HEK293 (cell line): ENCODE measurements around the gene ADGRL1.
"Not testable (repeated sequence)": the region's sequence is repeated elsewhere in the genome, so short reads cannot be mapped to it uniquely, and the experiment has no call there.

Experiments used
- CTCF ChIA-PET: fragments of 350-600 bp; formaldehyde crosslinking; extraction: SDS; loops from one replicate; lab custom pipeline; 2021; ENCODE audit warnings: antibody characterized with exemption; lab: Yijun Ruan, JAX
- POLR2A ChIA-PET: fragments of 300-600 bp; formaldehyde crosslinking; extraction: SDS; loops from one replicate; lab custom pipeline; 2020; ENCODE audit warnings: antibody characterized with exemption, inconsistent platforms; lab: Yijun Ruan, JAX
- H3K27ac ChIP-seq: fragments of 200-500 bp; sonication (Bioruptor generic); 2 replicates; pipeline ENCODE4 v1.5.1; 2014; ENCODE audit warnings: low read depth, low read length, control low read depth, inconsistent platforms; ENCODE audit errors: extremely low read depth
- H3K36me3 ChIP-seq, 2 experiments: fragments of 200-500 bp in 1 of 2; sonication (Bioruptor generic) in 1 of 2; 1 replicate in 1 of 2; 2 replicates in 1 of 2; pipeline ENCODE4 v1.5.1; 2014 to 2017; ENCODE audit warnings: inconsistent platforms in 2 of 2, low read length in 2 of 2; ENCODE audit not compliant: control insufficient read depth in 2 of 2, insufficient read depth in 1 of 2
- H3K4me1 ChIP-seq: fragments of 200-500 bp; sonication (Bioruptor generic); 2 replicates; pipeline ENCODE4 v1.5.1; 2014; ENCODE audit warnings: mild to moderate bottlenecking, low read length, inconsistent platforms; ENCODE audit not compliant: control insufficient read depth, insufficient read depth
- H3K4me3 ChIP-seq: 2 replicates; pipeline ENCODE4 v1.5.1; 2011; ENCODE audit warnings: low read depth, mild to moderate bottlenecking, control low read depth, low read length, moderate library complexity
- H3K9me3 ChIP-seq: fragments of 200-500 bp; sonication (Bioruptor generic); 2 replicates; pipeline ENCODE4 v1.5.1; 2014; ENCODE audit warnings: low read depth, low read length, inconsistent platforms; ENCODE audit not compliant: control insufficient read depth, insufficient read depth
- EGR2 ChIP-seq: fragments of 450-650 bp; formaldehyde crosslinking; IDR thresholded peaks from 2 replicates; pipeline ENCODE4 v1.5.1; 2016; ENCODE audit warnings: low read depth, missing biosample characterization, missing genetic modification characterization
- GLIS1 ChIP-seq: fragments of 450-650 bp; formaldehyde crosslinking; IDR thresholded peaks from 2 replicates; pipeline ENCODE4 v1.5.1; 2016; ENCODE audit warnings: missing biosample characterization, missing genetic modification characterization
- GLIS2 ChIP-seq: fragments of 450-650 bp; formaldehyde crosslinking; IDR thresholded peaks from 2 replicates; pipeline ENCODE4 v1.5.1; 2016; ENCODE audit warnings: missing biosample characterization, missing genetic modification characterization
- IKZF3 ChIP-seq: fragments of 450-650 bp; IDR thresholded peaks from 2 replicates; pipeline ENCODE4 v1.5.0; 2018; ENCODE audit warnings: missing biosample characterization, mild to moderate bottlenecking, missing genetic modification characterization, moderate library complexity
- SP2 ChIP-seq: fragments of 450-650 bp; formaldehyde crosslinking; IDR thresholded peaks from 2 replicates; pipeline ENCODE4 v1.5.1; 2016; ENCODE audit warnings: missing biosample characterization, missing genetic modification characterization
- SP7 ChIP-seq: fragments of 450-650 bp; formaldehyde crosslinking; IDR thresholded peaks from 2 replicates; pipeline ENCODE4 v1.5.1; 2016; ENCODE audit warnings: missing biosample characterization, missing genetic modification characterization
- ZBTB17 ChIP-seq: fragments of 450-650 bp; formaldehyde crosslinking; IDR thresholded peaks from 2 replicates; pipeline ENCODE4 v1.5.1; 2016; ENCODE audit warnings: missing biosample characterization, missing genetic modification characterization
- ZNF121 ChIP-seq: fragments of 450-650 bp; formaldehyde crosslinking; IDR thresholded peaks from 2 replicates; pipeline ENCODE4 v1.5.1; 2016; ENCODE audit warnings: missing biosample characterization, missing genetic modification characterization
- ZNF133 ChIP-seq: fragments of 450-650 bp; formaldehyde crosslinking; IDR thresholded peaks from 2 replicates; pipeline ENCODE4 v1.5.1; 2016; ENCODE audit warnings: missing biosample characterization, missing genetic modification characterization
- ZNF146 ChIP-seq: fragments of 450-650 bp; formaldehyde crosslinking; IDR thresholded peaks from 2 replicates; pipeline ENCODE4 v1.5.1; 2016; ENCODE audit warnings: missing biosample characterization, missing genetic modification characterization
- ZNF157 ChIP-seq: fragments of 450-650 bp; formaldehyde crosslinking; IDR thresholded peaks from 2 replicates; pipeline ENCODE4 v1.5.1; 2016; ENCODE audit warnings: missing biosample characterization, missing genetic modification characterization
- ZNF341 ChIP-seq: fragments of 450-650 bp; formaldehyde crosslinking; IDR thresholded peaks from 2 replicates; pipeline ENCODE4; 2016; ENCODE audit warnings: low read depth, missing biosample characterization, missing genetic modification characterization
- ZNF366 ChIP-seq: fragments of 450-650 bp; formaldehyde crosslinking; conservative IDR thresholded peaks from 2 replicates; pipeline ENCODE4 v1.5.1; 2016; ENCODE audit warnings: missing biosample characterization, missing genetic modification characterization
- ZNF423 ChIP-seq: fragments of 450-650 bp; formaldehyde crosslinking; IDR thresholded peaks from 2 replicates; pipeline ENCODE4 v1.5.1; 2016; ENCODE audit warnings: missing biosample characterization, missing genetic modification characterization
- ZNF596 ChIP-seq: fragments of 450-650 bp; IDR thresholded peaks from 2 replicates; pipeline ENCODE4 v1.5.0; 2018; ENCODE audit warnings: missing biosample characterization, mild to moderate bottlenecking, missing genetic modification characterization, moderate library complexity
- TF ChIP-seq, protein P1 (sequence below): fragments of 450-650 bp; formaldehyde crosslinking; IDR thresholded peaks from 2 replicates; pipeline ENCODE4 v1.5.1; 2017; ENCODE audit warnings: missing biosample characterization, missing genetic modification characterization
- TF ChIP-seq, protein P2 (sequence below): fragments of 450-650 bp; formaldehyde crosslinking; IDR thresholded peaks from 2 replicates; pipeline ENCODE4 v1.5.1; 2016; ENCODE audit warnings: missing biosample characterization, missing genetic modification characterization

ADGRL1 gene

GRCh38 chr19:14252136-14252535 is 46.2 kb upstream of the ADGRL1 start:
- CTCF ChIA-PET, H3K9me3 ChIP-seq, H3K27ac ChIP-seq: not testable (repeated sequence)

DNA sequence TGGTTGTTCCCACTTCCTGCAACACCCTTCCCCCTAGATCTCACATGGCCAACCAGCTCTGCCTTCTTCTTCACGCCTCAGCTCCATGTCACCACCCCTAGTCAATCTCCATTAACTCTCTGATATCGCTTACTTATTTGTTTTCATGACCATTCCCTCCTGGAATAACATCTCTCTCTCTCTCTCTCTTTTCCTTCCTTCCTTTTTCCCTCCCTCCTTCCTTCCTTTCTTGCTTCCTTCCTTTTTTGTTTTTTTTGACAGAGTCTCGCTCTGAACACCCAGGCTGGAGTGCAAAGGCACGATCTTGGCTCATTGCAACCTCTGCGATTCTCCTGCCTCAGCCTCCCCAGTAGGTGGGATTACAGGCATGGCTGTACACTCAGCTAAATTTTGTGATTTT is 44.9 kb upstream of the ADGRL1 start:
- TF ChIP-seq ZNF423 (no peak), ZNF366 (tag by site-specific recombination) (peak; percentile 95), ZNF596 (tag by site-specific recombination) (0 out of 2 replicates have a peak, but pooled peaks have one; percentile 16), ZBTB17 (tag by site-specific recombination) (peak; percentile 47; the same call in 1 of the 2 replicates), ZNF157 (tag by site-specific recombination) (no peak), ZNF133 (tag by site-specific recombination) (no peak)
- no peaks in the 10 kb centered on the region for H3K9me3 ChIP-seq
- no peaks in the 10 kb centered on the region for H3K4me1 ChIP-seq
- POLR2A ChIA-PET = interaction anchor here (0.6 kb wide), 1 partner anchor 9 kb away, joined by 5 read pairs; no protein-coding TSS in a partner anchor
- no peak overlapping the region for H3K27ac ChIP-seq
- CTCF ChIA-PET = interaction anchor here (0.8 kb wide), 1 partner anchor 187 kb away, joined by 4 read pairs; no protein-coding TSS in a partner anchor
- no peaks in the 10 kb centered on the region for H3K36me3 ChIP-seq
- H3K4me3 ChIP-seq = no peak overlapping the region

More at GRCh38 chr19:14252136-14252535, 46.2 kb upstream of the ADGRL1 start:
- H3K4me3 ChIP-seq, H3K4me1 ChIP-seq, H3K36me3 ChIP-seq, POLR2A ChIA-PET: not testable (repeated sequence)
- peak; percentile 85 for TF ChIP-seq ZNF146 (tag by site-specific recombination)

- H3K9me3 ChIP-seq, H3K4me3 ChIP-seq, H3K36me3 ChIP-seq, POLR2A ChIA-PET, H3K27ac ChIP-seq, H3K4me1 ChIP-seq: not testable (repeated sequence)
- CTCF ChIA-PET = interaction anchor here (0.8 kb wide), 1 partner anchor 188 kb away, joined by 4 read pairs; no protein-coding TSS in a partner anchor
- peak; percentile 56; the same call in 1 of the 2 replicates for TF ChIP-seq ZNF121 (tag by site-specific recombination)
Measured at GRCh38 chr19:14250315-14250714, 44.3 kb upstream of the ADGRL1 start.

DNA sequence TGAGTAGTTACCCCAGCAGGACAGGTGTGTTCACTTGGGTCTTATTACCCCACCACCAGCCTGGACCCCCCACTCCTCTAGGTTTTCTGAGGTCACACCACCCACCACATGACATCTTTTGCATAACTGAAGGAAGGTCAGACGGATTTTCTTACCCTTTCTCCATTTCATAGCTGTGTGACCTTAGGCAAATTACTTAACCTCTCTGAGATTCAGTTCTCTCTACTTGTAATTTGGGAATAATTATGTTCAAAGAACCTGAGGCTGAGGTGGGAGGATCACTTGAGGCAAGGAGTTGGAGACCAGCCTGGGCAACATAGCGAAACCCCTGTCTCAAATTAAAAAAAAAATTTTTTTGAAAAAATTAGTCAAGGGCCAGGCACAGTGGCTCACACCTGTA is 43.9 kb upstream of the ADGRL1 start:
- CTCF ChIA-PET, H3K9me3 ChIP-seq, H3K36me3 ChIP-seq, H3K4me3 ChIP-seq, H3K27ac ChIP-seq, POLR2A ChIA-PET, H3K4me1 ChIP-seq: not testable (repeated sequence)

- TF ChIP-seq IKZF3 (tag by site-specific recombination) (0 out of 2 replicates have a peak, but pooled peaks have one; percentile 30), GLIS1 (tag by site-specific recombination) (0 out of 2 replicates have a peak, but pooled peaks have one; percentile 5), EGR2 (tag by site-specific recombination) (peak; percentile 34; the same call in 1 of the 2 replicates), ZNF366 (tag by site-specific recombination) (peak; percentile 34; the same call in 1 of the 2 replicates), SP7 (tag by site-specific recombination) (peak; percentile 64), ZNF341 (tag by site-specific recombination) (peak; percentile 66), GLIS2 (tag by site-specific recombination) (0 out of 2 replicates have a peak, but pooled peaks have one; percentile 4), SP2 (tag by site-specific recombination) (peak; percentile 48)
- TF ChIP-seq, protein P1, sequence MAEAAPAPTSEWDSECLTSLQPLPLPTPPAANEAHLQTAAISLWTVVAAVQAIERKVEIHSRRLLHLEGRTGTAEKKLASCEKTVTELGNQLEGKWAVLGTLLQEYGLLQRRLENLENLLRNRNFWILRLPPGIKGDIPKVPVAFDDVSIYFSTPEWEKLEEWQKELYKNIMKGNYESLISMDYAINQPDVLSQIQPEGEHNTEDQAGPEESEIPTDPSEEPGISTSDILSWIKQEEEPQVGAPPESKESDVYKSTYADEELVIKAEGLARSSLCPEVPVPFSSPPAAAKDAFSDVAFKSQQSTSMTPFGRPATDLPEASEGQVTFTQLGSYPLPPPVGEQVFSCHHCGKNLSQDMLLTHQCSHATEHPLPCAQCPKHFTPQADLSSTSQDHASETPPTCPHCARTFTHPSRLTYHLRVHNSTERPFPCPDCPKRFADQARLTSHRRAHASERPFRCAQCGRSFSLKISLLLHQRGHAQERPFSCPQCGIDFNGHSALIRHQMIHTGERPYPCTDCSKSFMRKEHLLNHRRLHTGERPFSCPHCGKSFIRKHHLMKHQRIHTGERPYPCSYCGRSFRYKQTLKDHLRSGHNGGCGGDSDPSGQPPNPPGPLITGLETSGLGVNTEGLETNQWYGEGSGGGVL (tag by site-specific recombination) = peak; percentile 29
- TF ChIP-seq, protein P2, sequence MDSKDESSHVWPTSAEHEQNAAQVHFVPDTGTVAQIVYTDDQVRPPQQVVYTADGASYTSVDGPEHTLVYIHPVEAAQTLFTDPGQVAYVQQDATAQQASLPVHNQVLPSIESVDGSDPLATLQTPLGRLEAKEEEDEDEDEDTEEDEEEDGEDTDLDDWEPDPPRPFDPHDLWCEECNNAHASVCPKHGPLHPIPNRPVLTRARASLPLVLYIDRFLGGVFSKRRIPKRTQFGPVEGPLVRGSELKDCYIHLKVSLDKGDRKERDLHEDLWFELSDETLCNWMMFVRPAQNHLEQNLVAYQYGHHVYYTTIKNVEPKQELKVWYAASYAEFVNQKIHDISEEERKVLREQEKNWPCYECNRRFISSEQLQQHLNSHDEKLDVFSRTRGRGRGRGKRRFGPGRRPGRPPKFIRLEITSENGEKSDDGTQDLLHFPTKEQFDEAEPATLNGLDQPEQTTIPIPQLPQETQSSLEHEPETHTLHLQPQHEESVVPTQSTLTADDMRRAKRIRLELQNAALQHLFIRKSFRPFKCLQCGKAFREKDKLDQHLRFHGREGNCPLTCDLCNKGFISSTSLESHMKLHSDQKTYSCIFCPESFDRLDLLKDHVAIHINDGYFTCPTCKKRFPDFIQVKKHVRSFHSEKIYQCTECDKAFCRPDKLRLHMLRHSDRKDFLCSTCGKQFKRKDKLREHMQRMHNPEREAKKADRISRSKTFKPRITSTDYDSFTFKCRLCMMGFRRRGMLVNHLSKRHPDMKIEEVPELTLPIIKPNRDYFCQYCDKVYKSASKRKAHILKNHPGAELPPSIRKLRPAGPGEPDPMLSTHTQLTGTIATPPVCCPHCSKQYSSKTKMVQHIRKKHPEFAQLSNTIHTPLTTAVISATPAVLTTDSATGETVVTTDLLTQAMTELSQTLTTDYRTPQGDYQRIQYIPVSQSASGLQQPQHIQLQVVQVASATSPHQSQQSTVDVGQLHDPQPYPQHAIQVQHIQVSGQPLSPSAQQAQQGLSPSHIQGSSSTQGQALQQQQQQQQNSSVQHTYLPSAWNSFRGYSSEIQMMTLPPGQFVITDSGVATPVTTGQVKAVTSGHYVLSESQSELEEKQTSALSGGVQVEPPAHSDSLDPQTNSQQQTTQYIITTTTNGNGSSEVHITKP (tag by site-specific recombination) = 0 out of 2 replicates have a peak, but pooled peaks have one; percentile 24
- Histone ChIP-seq H3K4me3 (peak overlapping the region; percentile 37), H3K27ac (peak overlapping the region; percentile 41; the same call in 1 of the 2 replicates)
- POLR2A ChIA-PET, H3K9me3 ChIP-seq, H3K4me1 ChIP-seq, H3K36me3 ChIP-seq, CTCF ChIA-PET: not testable (repeated sequence)
Measured at GRCh38 chr19:14249012-14249754, 43.2 kb upstream of the ADGRL1 start.
